ENCODE results near the gene BCL10.

GRCh38 chr1:85325920-85326319, 49.5 kb upstream of the BCL10 start:
- TF ChIP-seq POLR2A (IDR thresholded peaks at IDR 0.05) = no peak
- no peak for TF ChIP-seq CTCF (IDR thresholded peaks at IDR 0.05)
